HS-5 (cell line): ENCODE measurements around the gene AFDN.

Experiments
- DNase-seq: peaks from one replicate; pipeline ENCODE4 v3.0.0-alpha.2; 2012; ENCODE audit warnings: low read depth

Gene AFDN

GRCh38 chr6:167826896-167827582, at the start of gene AFDN:
Gene AFDN, plus strand, starts transcription at chr6:167826911. Its CDS starts 222 bp downstream, at chr6:167827133.
- DNase-seq: no peak

DNA sequence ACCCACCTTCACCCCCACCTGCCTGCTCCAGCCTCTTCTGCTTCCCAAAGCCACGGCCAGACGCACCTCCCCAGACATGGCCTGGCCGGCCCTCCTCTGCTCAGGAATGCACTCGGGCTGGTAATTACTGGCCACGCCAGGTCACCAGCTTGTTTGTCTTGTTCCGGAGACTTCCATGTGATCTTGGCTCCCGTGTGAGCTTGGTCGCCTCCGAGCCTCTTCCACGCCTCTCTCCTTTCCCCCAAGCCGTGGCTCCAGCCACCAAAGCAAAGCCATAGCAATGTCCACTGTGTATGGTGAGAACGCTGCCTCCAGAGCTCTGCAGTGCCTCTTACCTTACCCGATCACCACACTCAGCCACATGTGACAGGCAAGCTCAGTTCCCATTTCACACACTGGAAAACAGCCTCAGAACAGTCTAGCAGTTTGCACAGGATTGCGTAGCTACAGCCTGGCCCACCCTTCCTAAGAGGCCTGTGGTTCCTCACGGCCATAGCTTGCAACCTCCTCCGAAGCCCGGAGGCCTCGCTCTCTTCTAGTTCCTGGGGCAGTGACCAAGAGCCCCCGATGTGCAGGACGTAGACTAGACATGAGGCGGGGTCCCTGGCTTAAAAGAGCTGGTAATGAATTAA, 48.1 kb upstream of the AFDN start:
- no peak for DNase-seq

- no peak for DNase-seq
Measured at GRCh38 chr6:167779129-167779992, 47.4 kb upstream of the AFDN start.

- no peak for DNase-seq
Measured at GRCh38 chr6:167779993-167780655, 46.6 kb upstream of the AFDN start.

DNA sequence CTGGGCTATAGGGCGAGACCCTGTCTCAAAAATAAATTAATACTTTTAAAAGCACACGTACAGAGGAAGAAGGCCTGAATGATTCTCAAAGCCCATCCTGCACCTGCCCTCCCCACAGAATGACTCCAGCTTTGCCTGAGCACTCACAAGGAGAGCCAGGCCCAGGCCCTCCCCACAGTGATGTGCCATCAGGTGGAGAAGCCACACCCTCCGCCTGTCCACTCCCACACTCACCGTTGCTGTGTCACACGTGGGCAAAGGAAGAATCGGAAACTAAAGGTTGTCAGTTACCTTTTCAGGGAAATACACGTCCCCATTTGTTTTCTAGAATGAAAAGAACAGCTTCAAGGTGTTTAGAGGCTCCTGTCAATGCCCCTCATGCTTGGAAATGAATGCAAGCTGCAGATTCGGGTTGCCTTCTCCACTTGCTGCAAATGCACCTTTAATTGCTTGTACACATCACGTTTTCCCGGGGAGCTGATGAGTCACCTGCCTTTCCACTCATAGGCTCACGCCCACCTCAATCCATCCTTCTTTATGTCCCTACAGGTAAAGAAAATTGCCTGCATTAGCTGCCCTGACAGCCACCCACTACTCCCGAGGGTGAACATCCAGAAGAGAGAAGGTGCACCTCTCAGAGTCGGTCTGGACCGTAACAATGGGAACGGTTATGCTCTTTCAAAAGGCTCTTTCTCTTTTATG, 45.5 kb upstream of the AFDN start:
- no peak for DNase-seq

DNA sequence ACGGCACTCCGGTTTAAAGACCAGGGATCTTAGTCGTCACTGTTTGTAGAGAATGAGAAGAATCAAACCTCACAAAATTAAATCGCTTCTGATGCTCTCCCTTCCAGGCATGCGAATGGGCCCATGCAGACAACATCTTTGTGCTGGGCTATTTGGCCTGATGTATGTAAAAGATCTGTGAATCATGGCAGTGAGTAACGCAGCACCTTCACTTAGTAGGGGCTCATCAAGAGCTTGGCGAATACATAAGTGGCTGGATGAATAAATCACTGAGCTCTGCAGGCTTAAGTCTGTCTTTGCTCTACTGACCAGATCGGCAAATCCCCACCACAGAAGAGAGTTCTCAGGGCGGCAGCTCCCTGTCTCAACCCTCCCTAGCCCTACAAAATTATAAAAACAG, 44.8 kb upstream of the AFDN start:
- DNase-seq: no peak

DNA sequence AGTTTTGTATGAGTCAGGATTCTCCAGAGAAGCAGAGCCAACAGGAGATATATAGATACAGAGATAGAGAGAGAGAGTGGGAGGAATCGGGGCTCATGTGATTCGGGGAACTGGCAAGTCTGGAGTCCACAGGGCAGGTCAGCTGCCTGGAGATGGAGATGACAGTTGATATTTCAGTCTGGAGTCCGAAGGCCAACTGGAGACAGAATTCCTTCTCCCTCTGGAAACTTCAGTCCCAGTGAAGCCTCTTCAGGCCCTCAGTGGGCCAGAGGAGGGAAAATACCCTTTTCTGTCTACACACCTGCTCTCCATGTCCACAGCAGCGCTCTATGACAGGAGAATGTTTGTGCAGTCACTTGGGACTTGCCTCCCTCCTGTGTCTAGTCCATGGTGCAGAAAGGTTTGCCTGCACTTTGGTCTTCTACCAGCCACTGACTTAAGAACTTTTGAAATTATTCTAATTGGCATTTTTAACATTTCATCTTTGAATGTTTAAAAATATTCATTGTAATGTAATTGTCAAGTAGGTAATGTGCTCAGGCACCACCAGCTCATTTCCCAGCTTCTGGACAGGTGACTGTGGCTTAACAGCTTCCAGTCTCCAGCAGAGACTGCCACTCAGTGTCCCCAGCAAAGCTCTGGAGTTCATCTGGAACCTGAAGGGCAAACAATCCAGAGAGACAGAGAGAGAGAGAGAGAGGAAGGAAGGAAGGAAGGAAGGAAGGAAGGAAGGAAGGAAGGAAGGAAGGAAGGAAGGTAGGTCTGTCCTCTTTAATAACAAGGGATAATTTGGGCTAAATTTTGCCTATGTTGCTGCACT, 43.8 kb upstream of the AFDN start:
- DNase-seq: no peak

GRCh38 chr6:167786853-167787675, 39.6 kb upstream of the AFDN start:
- DNase-seq: no peak

GRCh38 chr6:167787896-167788562, 38.7 kb upstream of the AFDN start:
- DNase-seq: no peak

- DNase-seq: no peak
Measured at GRCh38 chr6:167788563-167788903, 38.2 kb upstream of the AFDN start.

DNA sequence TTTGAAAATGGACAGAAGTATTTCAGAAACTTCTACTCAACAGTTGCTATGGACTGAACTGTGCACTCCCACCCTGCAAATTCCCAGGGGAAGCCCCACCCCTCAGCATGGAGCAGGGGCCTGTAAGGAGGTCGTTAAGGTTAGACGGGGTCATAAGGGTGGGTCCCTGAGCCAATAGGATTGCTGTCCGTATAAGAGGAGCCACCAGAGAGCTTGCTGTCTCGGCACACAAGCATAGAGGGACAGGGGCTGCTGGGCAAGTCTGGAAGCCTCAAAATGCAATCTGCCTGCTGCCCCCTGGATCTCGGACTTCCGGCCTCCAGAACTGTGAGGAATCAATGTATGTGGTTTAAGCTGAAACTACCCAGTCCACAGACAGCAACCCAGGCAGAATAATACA, 37.4 kb upstream of the AFDN start:
- DNase-seq: no peak

DNA sequence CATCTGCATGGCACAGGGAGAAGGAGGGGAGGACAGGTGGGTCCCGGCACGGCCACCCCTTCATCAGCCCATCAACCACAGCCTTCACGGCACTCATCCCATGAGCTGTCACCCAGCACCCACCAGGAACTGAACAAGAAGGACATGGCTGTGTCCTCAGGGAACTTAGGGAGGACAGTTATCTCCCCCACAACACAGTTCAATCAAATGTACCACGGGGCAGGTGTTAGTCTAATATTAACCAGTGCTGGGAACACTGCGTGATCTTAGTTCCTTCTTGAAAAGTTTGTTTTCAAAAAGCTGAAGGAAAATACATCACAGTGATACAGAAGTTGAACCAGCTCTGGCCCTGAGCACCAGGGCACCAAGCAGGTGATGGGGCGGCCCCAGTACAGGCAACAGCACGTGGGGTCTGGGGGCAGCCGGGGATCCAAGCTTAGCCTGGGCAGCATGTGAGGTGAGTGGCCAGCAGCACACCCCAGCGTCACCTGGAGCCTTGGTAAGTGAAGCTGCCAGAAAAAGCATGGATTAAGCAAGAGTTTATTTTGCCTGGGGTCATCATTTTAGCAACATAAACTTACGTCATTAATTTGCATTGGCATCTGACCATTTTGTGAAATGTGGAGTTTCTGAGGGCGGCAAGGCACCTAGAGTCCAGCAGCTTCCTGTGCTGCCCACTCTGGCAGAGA, 35.5 kb upstream of the AFDN start:
- DNase-seq: no peak

DNA sequence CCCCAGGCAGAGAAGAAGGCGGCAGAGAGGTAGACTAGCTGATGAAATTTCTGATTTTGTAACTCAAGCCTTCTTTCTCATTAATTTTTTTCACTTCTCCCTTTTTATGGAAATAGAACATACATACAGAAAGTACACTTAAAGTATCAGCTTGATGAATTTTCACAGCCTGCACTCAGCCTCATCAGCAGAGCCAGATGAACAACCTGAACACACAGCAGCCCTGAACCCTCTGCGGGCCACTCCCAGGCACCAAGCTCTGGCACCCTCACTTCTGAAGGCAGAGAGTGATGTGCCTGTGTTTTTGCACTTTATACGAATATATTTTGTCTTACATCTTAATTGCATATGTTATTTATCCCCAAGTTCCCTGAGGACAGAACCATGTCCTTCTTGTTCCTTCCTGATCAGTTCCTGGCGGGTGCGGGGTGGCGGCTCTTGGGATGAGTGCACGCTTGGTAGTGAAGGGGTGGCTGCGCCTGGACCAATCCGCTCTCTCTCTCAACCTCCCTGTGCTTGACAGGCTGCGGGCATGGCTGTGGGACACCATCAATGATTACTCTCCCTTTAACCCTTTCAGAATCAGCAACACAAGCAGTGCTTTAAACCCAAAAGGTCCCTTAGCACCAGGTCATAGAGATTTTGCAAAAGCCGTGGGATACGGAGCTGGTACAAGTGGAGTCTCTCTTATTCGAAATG, 34.8 kb upstream of the AFDN start:
- no peak for DNase-seq

DNA sequence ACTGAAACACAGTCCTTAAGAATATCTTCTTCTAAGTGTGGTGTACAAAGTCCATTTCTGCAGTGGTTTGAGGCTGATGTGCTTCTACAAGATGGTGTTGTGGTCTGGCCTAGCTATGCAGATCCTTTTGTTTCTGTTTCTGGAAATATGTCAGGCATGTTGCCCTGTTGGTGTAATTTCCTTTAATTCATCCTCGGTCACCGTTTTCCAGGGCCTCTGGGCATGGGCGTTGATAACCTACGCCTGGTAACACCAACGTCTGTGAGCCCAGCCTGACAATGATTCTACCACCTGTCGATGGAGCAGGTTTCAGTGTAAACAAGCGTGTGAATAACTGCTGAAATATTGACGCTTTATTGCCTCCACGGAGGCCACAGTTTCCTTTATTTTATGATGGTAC, 33.3 kb upstream of the AFDN start:
- DNase-seq: no peak

- no peak for DNase-seq
Measured at GRCh38 chr6:167794161-167795157, 32.3 kb upstream of the AFDN start.

DNA sequence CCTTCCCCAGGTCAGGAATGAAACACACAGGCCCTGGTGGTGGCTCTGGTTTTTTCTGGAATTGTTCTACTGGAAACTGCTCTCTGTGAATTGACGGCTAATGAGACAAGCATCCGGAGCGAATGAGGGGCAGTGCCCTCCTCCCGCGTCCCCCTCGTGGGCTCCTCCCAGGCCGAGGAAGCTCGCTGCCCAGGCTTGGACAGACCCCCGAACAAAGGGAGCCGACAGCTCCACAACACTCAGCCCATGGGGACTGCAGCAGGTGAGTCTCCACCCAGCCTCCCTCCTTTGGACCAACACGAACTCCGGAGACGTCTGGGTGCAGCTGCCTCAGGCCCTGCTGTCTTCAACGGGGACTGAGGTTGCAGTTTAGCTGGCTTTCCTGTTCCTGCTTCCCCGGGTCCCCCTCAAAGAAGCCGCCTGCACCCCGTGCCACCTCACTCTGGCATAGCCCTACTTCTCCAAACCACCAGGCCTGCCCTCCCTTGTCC, 31.3 kb upstream of the AFDN start:
- DNase-seq: no peak

GRCh38 chr6:167795874-167796191, 30.9 kb upstream of the AFDN start:
- DNase-seq: no peak
